Fibroblast of peridontal ligament (primary cell): ENCODE measurements around the gene IGSF21.
A peak's percentile ranks its signal among the peaks of the same experiment; 100 is the strongest.

Source experiments
- DNase-seq: peaks from one replicate; pipeline ENCODE4 v3.0.0-alpha.2; 2010; ENCODE audit errors: extremely low read depth

The IGSF21 gene

GRCh38 chr1:18107369-18108298 lies at the start of gene IGSF21:
TSS of gene IGSF21 (plus strand) at chr1:18107798. CDS start at chr1:18108129, 331 bp downstream.
- DNase-seq = no peak

- no peak for DNase-seq
These were observed 49.2 kb upstream of the IGSF21 start for GRCh38 chr1:18058206-18058921.

- DNase-seq = no peak
These were observed 48.5 kb upstream of the IGSF21 start for GRCh38 chr1:18058981-18059605.

GRCh38 chr1:18060366-18060765 lies 47.2 kb upstream of the IGSF21 start:
- DNase-seq = no peak

- DNase-seq = no peak
These were observed 45.4 kb upstream of the IGSF21 start for GRCh38 chr1:18062185-18062584.

GRCh38 chr1:18064534-18064933 lies 43.1 kb upstream of the IGSF21 start:
- no peak for DNase-seq

GRCh38 chr1:18066576-18066975 lies 41.0 kb upstream of the IGSF21 start:
- DNase-seq = no peak

- DNase-seq = no peak
These were observed 37.7 kb upstream of the IGSF21 start for GRCh38 chr1:18069903-18070302.

GRCh38 chr1:18072066-18072465 lies 35.5 kb upstream of the IGSF21 start:
- no peak for DNase-seq

GRCh38 chr1:18073066-18073642 lies 34.4 kb upstream of the IGSF21 start:
- DNase-seq = no peak

- DNase-seq = no peak
These were observed 29.9 kb upstream of the IGSF21 start for GRCh38 chr1:18077657-18078215.

GRCh38 chr1:18079941-18080735 lies 27.5 kb upstream of the IGSF21 start:
- DNase-seq = no peak

- no peak for DNase-seq
These were observed 22.1 kb upstream of the IGSF21 start for GRCh38 chr1:18085387-18086074.

- no peak for DNase-seq
These were observed 19.5 kb upstream of the IGSF21 start for GRCh38 chr1:18088077-18088594.

- no peak for DNase-seq
These were observed 18.1 kb upstream of the IGSF21 start for GRCh38 chr1:18089488-18089887.

GRCh38 chr1:18090636-18091035 lies 17.0 kb upstream of the IGSF21 start:
- DNase-seq = no peak

GRCh38 chr1:18091660-18092446 lies 15.7 kb upstream of the IGSF21 start:
- DNase-seq = peak; percentile 2

- DNase-seq = no peak
These were observed 14.4 kb upstream of the IGSF21 start for GRCh38 chr1:18093193-18093592.

- DNase-seq = no peak
These were observed 14.0 kb upstream of the IGSF21 start for GRCh38 chr1:18093646-18094045.
